GM03348 (cell line): ENCODE results near the gene TMED5.

Source experiments
- DNase-seq: peaks from one replicate; pipeline ENCODE4 v3.0.0; 2012; ENCODE audit warnings: low spot score

Gene TMED5

GRCh38 chr1:93123201-93123783 is 56.9 kb downstream of the TMED5 start:
- no peak for DNase-seq

GRCh38 chr1:93120614-93121013 is 59.6 kb downstream of the TMED5 start:
- no peak for DNase-seq

- DNase-seq, result no peak
Measured at GRCh38 chr1:93114391-93114790, 65.8 kb downstream of the TMED5 start.

- DNase-seq, result no peak
Measured at GRCh38 chr1:93113127-93113526, 67.1 kb downstream of the TMED5 start.

GRCh38 chr1:93111561-93111960 is 68.7 kb downstream of the TMED5 start:
- DNase-seq, result peak; percentile 13

- no peak for DNase-seq
Measured at GRCh38 chr1:93111065-93111464, 69.1 kb downstream of the TMED5 start.

GRCh38 chr1:93109578-93109977 is 70.6 kb downstream of the TMED5 start:
- no peak for DNase-seq

GRCh38 chr1:93108335-93108734 is 71.9 kb downstream of the TMED5 start:
- no peak for DNase-seq

- no peak for DNase-seq
Measured at GRCh38 chr1:93107395-93107794, 72.8 kb downstream of the TMED5 start.

GRCh38 chr1:93106226-93106625 is 74.0 kb downstream of the TMED5 start:
- no peak for DNase-seq

GRCh38 chr1:93102142-93102541 is 78.1 kb downstream of the TMED5 start:
- DNase-seq, result no peak
